Measurements from ENCODE around the gene IL5. TPM values are rescaled to one million over a fixed set of nuclear protein-coding genes. Genes with fewer than 3 reads are reported as not detected.

The IL5 gene
- total RNA-seq, 4 donors from 2014 or later, result not detected

DNA sequence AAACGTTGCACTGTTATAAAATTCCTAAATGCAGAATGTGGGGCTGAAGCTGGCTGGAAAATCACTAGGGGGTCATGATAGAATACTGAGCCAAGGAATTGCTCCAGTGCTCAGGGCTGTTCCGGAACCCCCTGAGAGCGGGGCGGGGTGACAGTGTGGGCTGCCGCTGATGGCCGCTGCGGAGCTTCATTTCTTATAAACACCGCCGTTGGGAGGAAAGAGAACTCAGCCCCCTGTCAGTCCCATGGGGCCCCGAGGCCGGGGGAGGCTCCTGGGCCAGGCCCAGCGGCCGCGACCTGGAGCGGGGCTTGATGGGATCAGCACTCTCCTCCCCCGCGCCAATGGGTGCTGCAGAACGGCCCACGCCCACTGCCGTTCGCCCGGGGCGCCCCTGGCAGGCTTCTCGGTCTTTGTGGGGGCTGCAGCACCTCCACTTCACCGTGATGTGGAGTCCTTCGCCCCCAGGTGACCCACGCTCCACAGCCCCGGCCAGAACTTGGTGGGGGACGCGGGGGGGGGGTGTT lies 47.6 kb downstream of the IL5 start:
- DNase-seq (ENCODE audit: low spot score in 2 of 2), result peak; percentile 66 to 95
- peak overlapping the region; percentile 56 for H3K4me3 ChIP-seq (ENCODE audit: low read depth, poor library complexity, severe bottlenecking)
- intact Hi-C loops (cut with DNase I; ENCODE audit: low total_unique reads), result no loop called here
- TF ChIP-seq, protein P1, sequence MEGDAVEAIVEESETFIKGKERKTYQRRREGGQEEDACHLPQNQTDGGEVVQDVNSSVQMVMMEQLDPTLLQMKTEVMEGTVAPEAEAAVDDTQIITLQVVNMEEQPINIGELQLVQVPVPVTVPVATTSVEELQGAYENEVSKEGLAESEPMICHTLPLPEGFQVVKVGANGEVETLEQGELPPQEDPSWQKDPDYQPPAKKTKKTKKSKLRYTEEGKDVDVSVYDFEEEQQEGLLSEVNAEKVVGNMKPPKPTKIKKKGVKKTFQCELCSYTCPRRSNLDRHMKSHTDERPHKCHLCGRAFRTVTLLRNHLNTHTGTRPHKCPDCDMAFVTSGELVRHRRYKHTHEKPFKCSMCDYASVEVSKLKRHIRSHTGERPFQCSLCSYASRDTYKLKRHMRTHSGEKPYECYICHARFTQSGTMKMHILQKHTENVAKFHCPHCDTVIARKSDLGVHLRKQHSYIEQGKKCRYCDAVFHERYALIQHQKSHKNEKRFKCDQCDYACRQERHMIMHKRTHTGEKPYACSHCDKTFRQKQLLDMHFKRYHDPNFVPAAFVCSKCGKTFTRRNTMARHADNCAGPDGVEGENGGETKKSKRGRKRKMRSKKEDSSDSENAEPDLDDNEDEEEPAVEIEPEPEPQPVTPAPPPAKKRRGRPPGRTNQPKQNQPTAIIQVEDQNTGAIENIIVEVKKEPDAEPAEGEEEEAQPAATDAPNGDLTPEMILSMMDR (IDR thresholded peaks at IDR 0.05), result no peak
- TF ChIP-seq POLR2A (IDR thresholded peaks at IDR 0.05), result no peak
- 0 to 1% methylated on average over 19 to 25 of the region's 30 CpGs for WGBS, 2 donors

DNA sequence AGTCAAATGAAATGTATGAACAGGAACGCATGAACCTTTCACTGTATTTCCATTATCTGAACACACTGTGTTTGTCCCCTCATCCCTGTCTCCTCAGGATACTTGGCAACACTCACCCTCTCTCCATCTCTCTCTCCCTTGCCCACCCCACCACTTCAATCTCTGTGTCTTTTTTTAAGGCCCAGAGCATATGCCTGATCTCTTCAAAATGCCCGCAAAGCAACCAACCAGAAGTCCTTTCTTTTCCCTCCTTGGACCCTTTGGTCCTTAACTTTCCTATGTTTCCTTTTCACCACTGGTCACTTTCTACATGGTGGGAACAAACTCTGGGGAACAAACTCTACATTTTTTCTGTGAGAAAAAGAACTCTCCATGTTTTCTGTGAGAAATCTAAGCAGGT lies 49.5 kb downstream of the IL5 start:
- WGBS, 2 donors, result 92 to 94% methylated on average over 2 of the region's 2 CpGs
- intact Hi-C loops (cut with DNase I; ENCODE audit: low total_unique reads), result no loop called here
- peak in 1 of 2 donors; percentile 12 for DNase-seq (ENCODE audit: low spot score in 2 of 2)
- H3K4me3 ChIP-seq (ENCODE audit: low read depth, poor library complexity, severe bottlenecking), result no peak overlapping the region
- no peak for TF ChIP-seq POLR2A (IDR thresholded peaks at IDR 0.05)
- TF ChIP-seq, protein P1 (IDR thresholded peaks at IDR 0.05), result no peak

DNA sequence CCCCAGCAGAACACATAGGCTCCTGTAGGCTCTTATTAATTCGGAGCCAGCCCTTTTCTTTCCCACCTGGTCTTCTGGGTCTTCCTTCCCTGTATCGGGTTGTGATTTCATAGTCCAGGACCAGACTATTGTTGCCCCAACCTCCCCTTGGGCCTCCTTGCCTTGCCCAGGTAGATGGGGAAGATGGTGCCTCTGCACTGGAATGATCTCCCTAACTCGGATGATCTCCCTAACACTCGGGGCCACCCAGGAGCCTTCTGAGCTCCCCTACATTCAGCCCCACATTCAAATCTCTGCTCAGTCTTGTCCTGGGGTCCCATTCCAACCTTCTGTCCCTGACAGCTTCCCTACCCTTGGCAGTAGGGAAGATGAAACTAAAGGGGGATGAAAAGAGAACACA lies 50.1 kb downstream of the IL5 start:
- WGBS, 2 donors, result 96 to 97% methylated on average over 4 of the region's 4 CpGs
- H3K4me3 ChIP-seq (ENCODE audit: low read depth, poor library complexity, severe bottlenecking), result no peak overlapping the region
- TF ChIP-seq POLR2A (IDR thresholded peaks at IDR 0.05), result no peak
- TF ChIP-seq, protein P1 (IDR thresholded peaks at IDR 0.05), result no peak
- peak; percentile 9 to 68 for DNase-seq (ENCODE audit: low spot score in 2 of 2)
- intact Hi-C loops (cut with DNase I; ENCODE audit: low total_unique reads), result no loop called here

DNA sequence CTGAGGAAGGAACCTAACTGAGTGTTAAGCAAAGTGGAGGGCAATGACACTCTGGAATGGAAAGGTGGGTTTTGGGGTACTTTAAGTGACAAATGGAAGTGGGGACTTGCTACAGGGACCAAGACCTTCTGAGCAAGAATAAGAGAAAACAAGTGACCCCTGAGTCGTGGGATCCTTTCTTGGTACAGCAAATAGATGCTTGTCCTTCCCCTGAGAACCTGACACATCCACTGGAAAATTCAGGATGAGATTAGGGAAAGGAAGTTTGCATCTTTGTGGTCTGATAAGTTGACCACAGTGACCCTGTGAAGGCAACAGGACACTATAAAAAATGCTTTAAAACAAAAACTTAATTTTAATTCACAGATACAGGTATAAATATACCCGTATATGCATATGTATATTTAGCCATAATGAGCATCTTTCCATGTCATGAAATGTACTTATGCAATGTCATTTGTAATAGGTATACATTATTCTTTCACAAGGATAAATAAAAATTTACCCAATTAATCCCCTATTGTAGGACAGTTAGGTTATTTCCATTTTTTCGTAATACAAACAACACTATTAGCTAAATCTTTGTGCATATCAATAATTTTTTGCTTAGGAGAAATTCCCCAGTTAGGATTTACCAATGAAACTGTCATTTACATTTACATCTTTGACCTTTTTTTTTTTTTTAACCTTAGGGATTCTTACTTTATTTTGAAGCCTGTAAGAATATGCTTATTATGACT lies 50.8 kb downstream of the IL5 start:
- H3K4me3 ChIP-seq (ENCODE audit: low read depth, poor library complexity, severe bottlenecking), result no peak overlapping the region
- TF ChIP-seq, protein P1 (IDR thresholded peaks at IDR 0.05), result no peak
- no peak for TF ChIP-seq POLR2A (IDR thresholded peaks at IDR 0.05)
- intact Hi-C loops (cut with DNase I; ENCODE audit: low total_unique reads), result no loop called here
- peak in 1 of 2 donors; percentile 11 for DNase-seq (ENCODE audit: low spot score in 2 of 2)
- 59 to 79% methylated on average over 3 of the region's 3 CpGs for WGBS, 2 donors

Other genes starting within 250 kb of the IL5 start
- 1 to 10 TPM in 3 of 4 donors, under 1 TPM in 1; 0.27 to 1.8 (median 1.8) TPM for gene SLC22A4, start 249.1 kb downstream of the IL5 start, total RNA-seq
- gene SLC22A5, start 173.8 kb downstream of the IL5 start, total RNA-seq, result 10 to 100 TPM; 13.2 to 25.4 (median 15.7) TPM
- gene IRF1, start 52.7 kb downstream of the IL5 start, total RNA-seq, result 10 to 100 TPM in 3 of 4 donors, 1 to 10 TPM in 1; 9.6 to 15.0 (median 14.5) TPM
- gene RAD50, start 13.5 kb upstream of the IL5 start, total RNA-seq, result 10 to 100 TPM; 21.7 to 37.1 (median 24.6) TPM
- gene IL13, start 114.7 kb upstream of the IL5 start, total RNA-seq, result not detected
- gene IL4, start 130.5 kb upstream of the IL5 start, total RNA-seq, result not detected
- 1 to 10 TPM; 4.9 to 7.7 (median 6.3) TPM for gene KIF3A, start 194.0 kb upstream of the IL5 start, total RNA-seq
- gene CCNI2, start 203.9 kb upstream of the IL5 start, total RNA-seq, result under 1 TPM in 2 of 4 donors, not detected in 2; 0.49 to 0.74 TPM
- 10 to 100 TPM; 70.0 to 99.6 (median 87.8) TPM for gene SEPTIN8, start 233.7 kb upstream of the IL5 start, total RNA-seq